HG03575 (cell line): ENCODE measurements around the gene OTX2.

Experiments
- ATAC-seq: cut with Tn5 transposase; IDR thresholded peaks from one replicate; pipeline ENCODE4 v1.9.1; 2021; ENCODE audit not compliant: unreplicated experiment, insufficient number of reproducible peaks, low FRiP score; ENCODE audit errors: extremely low read depth

Gene OTX2

DNA sequence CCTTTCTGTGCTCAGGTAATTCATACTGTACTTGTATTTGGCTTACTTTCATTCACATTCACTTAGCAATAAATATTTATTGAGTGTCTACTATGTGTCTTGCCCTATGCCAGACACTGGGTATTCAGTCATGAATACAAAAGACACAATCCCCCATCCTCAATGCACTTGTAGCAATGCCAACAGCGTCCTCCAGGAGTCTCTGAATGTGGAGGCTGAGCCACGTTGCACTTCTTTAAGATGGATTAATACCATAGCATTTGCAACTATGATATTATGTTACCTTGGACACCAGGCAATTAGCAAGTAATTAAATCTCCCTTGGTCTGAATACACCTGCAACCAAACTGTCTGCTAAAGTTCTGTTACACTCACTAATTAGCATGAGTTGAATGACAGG lies 58.8 kb downstream of the OTX2 start:
- ATAC-seq, result no peak
